HG02642 (cell line): ENCODE data around the gene GPATCH8.
"Not testable (repeated sequence)": the region's sequence is repeated elsewhere in the genome, so short reads cannot be mapped to it uniquely, and the experiment has no call there.

ENCODE experiments used
- ATAC-seq: cut with Tn5 transposase; IDR thresholded peaks from one replicate; pipeline ENCODE4 v1.9.1; 2021; ENCODE audit warnings: mild to moderate bottlenecking; ENCODE audit not compliant: unreplicated experiment, poor library complexity

Gene GPATCH8

DNA sequence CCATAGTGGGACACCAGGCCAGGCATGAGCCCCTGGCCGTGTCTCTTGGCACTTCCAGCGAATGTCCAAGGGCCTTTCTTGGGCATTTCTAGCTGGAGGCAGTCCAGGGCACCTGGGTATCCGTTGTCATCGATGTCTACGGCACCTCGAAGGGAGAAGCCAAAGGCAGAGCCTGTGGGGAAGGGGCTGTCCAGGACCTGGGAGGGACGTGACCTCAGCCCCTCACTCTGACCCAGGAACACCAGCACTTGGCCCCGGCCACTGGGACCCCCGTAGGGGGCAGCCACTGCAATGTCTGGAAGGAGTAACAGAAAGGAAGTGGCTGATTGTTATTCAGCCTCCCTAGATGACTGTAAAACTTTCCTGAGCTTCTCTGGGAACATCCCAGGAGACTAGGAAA is 122.4 kb downstream of the GPATCH8 start:
- ATAC-seq, result no peak

DNA sequence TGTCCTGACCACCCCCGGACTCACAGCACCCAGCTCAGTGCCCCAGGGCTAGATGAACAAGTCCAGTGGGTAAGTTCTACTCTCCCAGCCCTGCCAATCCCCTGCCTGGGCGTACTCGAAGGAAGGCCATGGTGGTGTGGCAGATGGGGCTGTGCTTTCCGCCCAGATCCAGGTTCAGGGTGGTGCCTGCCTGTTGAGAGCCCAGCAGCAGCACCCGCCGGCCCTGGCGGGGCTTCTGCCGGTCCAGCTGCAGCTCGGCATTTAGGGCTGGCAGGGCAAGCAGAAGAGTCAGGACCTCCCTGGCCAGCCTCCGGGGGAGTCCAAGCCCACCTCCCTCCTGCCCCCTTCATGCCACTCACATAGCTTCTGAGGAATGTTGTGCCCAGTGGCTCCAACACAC is 123.3 kb downstream of the GPATCH8 start:
- no peak for ATAC-seq

DNA sequence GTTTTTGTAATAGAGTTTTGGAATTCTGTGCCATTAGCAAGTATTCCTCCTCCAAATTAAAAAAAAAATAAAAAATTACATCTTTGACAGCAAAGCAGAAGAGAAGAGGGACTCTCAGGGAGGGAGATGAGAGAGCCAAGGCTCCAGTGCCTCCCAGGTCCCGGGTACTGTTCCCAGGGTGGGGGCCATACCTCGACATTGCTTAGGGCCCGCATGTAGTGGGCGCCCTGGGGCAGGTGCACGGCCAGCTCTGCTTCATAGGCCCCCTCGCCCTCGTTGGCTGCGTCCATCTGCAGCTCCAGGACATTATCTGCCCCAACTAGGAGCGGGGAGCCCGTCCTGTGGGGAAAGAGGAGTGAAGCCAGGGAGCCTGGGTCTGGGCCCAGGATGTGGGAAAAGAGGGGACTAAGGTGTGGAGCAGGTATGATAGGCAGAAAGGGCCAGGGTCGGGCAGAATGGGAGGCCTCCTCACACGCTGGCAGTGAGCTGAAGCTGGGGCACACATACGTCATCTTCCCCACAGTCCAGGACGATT is 125.0 kb downstream of the GPATCH8 start:
- ATAC-seq, result no peak

DNA sequence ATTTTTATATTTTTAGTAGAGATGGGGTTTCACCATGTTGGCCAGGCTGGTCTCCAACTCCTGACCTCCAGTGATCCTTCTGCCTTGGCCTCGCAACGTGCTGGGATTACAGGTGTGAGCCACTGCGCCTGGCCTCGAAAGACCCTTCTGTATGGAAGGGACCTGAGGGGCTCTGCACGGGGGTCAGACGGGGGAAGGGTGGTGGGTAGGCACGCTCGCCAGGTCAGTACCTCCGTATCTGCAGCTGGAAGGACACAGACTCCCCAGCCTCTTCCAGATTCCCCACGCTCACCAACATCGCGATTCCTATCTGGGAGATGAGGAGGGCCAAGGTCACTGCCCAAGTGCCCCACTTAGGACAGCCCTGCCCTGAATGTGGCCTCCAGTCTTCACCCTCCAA is 126.4 kb downstream of the GPATCH8 start:
- ATAC-seq, result no peak

DNA sequence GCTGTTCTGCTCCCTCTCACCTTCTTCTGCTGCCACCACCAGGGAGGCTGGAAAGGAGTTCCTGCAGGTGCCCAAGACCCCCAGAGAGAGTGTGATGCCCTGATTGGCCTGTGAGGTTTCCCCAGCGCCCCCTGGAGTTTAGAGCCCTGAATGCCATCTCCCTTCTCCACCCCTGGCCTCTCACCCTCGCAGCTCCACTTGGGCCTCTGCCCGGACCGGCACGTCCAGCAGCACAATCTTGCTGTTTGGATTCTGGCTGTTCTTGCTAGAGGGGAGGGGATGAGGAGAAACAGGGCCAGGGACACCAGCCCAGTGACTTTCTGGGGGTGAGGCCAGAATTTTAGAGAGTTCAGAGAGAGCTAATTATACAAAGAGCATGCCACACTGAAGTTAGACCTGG is 127.1 kb downstream of the GPATCH8 start:
- no peak for ATAC-seq

DNA sequence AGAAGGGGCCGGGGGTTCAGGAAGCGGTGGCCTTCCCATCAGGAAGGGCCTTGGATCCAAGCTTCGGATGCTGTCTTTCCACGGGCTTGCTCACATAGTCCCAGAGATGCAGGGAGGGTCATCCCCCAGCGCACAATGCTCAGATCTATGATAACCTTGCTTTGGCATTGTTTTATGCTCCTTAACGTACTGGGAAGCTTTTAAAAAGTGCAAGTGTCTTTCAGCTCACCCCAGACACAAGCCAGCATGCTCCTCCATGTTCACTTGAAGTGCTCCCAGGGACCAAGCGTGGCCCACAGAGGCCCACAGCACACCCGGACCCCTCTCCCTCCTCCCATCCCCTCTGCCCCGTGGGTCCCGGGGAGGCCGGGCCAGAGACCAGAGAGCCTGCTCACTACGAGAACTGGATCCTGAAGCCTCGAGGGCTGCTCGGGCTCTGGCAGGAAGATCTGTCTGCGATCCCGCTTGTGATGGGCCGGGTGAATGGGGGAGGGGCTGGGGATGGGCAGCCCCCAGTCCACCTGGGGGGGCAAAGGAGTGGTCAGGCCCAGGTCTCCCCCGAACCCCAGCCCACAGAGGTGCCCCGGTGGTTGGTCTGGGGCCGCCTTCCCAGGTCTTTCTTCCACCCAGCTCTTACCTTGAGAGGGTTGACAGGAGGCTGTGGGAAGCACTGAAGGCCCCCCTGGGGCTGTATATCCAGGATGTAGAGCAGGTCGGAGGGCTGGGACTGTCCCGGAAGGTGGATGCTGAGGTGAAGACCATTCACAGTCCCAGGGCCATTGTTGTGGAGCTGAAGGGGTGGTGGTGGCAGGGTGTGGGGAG is 127.8 kb downstream of the GPATCH8 start:
- ATAC-seq, result no peak

DNA sequence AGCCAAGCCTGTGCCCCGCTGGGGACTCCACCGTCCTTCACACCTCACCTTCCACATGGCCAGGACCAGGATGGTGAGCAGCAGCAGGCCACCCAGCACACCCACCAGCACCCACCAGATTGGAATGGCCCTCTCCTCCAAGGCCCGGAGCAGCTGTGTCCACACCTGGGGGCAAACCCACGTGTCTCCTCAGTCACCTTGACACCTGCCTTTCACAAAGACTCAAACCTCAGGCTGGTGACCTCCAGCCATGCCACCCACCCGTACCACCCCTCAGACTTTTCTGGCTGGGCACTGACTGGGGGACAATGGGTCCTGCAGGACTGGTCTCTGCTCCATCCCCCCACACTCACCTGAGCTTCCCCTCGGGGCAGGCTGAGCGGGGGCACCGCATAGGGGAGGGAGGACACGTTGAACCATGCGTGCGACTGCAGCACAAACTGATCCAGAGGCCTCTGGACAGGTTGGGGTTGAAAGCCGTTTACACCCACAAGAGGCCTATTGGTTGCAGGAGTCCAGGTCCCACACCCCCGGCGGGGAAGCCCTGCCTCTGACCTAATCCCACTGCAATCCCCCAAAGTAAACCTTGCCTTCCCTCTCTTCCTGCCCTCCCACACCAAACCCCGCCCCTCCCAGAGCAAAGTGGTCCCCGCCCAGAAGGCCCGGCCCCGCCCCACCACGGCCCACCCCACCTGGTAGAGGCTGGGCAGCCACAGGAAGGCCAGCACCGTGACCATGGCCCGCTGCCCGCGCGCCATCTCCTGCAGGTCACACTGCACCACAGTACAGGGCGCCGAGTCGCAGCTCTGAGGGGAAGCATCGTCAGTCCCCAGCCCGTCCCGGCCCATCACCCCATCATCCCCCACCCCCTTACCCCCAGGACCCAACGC is 128.7 kb downstream of the GPATCH8 start:
- ATAC-seq, result no peak

DNA sequence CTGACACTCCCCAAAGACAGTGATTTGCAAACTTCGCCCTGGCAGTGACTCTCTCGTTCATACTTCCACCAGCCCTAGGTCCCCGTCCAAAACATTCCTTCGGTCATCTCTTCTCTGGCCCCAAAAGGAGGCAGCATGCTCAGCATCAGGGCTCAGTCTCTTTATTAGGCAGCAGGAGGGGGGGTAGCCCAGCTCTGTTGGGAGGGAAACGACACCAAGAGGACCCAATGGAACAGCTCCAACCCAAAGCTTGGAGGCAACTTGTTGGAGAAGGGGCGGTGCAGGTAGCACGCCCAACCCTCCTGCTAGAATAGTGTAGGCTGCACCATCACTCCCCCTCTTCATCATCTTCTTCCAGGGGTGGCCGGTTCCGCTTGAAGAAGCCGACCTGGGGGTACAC is 131.2 kb downstream of the GPATCH8 start:
- ATAC-seq, result no peak

DNA sequence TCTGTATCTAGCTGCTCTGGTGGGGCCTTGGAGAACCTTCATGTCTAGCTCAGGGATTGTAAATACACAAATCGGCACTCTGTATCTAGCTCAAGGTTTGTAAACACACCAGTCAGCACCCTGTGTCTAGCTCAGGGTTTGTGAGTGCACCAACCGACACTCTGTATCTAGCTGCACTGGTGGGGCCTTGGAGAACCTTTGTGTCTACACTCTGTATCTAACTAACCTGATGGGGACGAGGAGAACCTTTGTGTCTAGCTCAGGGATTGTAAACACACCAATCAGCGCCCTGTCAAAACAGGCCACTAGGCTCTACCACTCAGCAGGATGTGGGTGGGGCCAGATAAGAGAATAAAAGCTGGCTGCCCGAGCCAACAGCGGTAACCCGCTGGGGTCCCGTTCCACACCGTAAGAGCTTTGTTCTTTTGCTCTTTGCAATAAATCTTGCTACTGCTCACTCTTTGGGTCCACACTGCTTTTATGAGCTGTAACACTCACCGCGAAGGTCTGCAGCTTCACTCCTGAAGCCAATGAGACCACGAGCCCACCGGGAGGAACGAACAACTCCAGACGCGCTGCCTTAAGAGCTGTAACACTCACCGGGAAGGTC is 133.7 kb downstream of the GPATCH8 start:
- ATAC-seq, result not testable (repeated sequence)

DNA sequence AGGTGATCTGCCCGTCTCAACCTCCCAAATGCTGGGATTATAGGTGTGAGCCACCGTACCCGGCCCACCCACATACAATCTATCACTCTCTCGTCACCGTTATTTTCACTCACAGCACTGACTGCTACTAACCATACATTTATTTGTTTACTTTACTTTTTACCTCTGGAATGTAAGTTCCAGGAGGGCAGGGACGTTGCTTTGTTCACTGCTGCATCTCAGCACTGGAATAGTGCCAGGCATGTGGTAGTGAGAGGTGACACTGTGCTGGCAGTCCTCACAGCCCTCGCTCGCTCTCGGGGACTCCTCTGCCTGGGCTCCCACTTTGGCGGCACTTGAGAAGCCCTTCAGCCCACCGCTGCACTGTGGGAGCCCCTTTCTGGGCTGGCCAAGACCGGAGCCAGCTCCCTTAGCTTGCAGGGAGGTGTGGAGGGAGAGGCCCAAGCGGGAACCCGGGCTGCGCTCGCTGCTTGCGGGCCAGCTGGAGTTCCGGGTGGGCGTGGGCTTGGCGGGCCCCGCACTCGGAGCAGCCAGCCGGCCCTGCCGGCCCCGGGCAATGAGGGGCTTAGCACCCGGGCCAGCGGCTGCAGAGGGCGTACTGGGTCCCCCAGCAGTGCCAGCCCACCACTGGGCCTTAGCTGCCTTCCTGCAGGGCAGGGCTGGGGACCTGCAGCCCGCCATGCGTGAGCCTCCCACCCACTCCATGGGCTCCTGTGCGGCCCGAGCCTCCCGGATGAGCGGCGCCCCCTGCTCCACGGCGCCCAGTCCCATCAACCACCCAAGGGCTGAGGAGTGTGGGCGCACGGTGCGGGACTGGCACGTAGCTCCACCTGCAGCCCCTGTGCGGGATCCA is 134.6 kb downstream of the GPATCH8 start:
- not testable (repeated sequence) for ATAC-seq

DNA sequence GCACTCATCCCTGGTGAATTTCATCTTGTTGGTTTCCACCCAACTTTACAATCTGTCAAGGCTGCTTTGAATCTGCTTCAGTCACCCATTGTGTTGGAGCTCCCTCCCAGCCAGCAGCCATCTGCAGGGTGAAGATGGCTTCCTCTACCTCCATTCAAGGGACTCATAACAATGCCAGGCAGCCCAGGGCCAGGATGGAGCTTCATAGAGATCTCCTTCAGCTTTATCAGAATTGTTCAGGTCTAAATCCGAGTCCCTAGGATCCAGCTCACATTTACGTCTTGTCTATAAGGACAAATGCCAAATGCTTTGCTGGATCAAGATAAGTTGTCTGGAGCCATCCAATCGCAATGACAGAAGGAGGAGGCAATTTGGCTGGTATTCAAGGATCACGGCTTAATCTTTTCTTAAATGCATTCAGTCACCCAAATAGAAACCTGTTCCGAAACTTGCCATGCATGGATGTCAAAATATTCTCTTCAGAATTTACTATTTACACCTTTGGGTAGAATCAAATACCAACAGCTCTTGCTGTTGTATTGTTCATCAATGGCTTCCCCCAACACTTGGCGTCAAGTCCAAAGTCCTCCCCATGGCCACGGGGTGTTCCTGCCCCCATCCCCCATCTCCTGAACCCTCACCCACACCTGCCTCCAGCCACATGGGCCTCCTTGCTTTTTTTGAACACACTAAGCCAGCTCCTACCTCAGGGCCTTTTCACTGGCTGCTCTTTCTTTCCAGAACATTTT is 135.8 kb downstream of the GPATCH8 start:
- ATAC-seq, result no peak

DNA sequence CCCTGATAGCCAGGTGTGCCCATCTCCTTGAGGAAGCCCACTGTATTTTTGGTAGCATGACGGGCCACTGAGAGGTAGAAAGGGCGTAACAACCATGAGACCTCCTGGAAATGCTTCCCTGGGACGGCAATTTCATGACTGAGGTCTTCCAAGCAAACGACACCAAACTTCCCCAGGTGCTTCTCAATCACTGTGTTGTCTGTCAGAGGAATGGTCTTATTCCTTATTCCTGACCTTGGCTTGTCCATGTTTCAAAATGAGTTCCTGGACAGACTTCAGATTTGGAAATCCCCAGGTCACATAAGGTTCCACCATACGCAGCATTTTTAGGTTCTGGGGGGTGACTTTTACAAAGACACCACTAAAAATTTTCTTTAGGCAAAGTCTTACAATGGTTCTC is 138.2 kb downstream of the GPATCH8 start:
- not testable (repeated sequence) for ATAC-seq

DNA sequence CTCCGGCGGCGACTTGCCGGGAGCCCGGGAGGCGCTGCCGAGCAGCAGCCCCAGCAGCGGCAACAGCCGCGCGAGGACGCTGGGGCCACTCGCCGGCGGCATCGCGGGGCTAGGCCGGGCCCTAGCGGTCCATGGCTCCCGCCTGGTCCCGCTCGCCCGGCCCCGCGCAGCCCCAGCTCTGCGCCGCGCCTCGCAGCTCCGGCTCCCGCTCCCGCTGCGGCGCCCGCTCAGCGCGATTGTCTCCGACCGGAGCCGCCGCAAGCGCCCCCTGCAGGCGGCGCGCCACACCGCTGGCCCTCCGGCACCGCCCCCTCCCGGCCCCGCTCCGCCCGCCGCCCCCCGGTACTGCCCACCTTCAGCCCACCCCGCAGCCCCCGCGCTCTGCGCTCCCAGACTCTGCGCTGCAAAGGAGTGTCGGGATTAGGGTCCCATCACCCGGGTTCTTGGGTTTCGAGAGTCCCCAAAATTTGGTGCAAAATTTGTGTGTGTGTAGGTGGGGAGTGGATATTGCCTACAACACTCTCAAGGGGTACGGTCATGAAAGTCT is 139.5 kb downstream of the GPATCH8 start, which contains the start of gene FAM171A2:
Gene FAM171A2 (minus strand): TSS at position 241 of the 547 bp plus-strand sequence. CDS start 139 bp downstream, at position 102.
- peak; percentile 67 for ATAC-seq

DNA sequence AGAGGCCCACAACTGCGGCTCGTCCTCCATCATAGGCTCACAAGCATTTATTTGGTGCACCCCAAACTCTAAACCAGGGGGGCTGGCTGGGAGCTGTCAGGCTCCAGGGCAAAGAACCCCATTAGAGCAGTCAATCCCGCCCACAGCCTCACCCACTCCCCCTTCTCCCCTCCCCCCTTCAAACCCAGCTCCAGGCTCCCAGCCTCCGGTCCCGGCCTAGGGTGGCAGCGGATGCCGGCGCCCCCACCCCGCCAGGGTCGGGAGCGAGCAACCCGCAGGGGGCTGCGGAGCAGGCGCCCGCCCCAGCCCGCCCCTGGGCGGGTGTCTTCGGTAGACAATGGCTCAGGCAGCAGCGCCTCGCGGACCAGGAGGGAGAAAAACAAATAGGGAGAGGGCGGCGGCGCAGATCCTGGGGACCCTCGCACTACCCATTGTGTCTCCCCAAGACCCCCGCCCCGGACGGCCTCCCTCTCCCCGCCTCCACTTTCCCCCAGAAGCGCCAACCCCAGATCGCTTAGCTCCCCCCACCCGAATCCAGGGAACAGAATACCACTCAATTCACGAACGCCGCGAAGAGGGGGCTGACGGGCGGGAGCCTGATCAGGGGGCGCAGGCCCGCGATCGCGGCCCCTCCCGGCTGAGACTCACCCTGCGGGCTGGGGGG is 140.1 kb downstream of the GPATCH8 start:
- peak; percentile 20 for ATAC-seq

DNA sequence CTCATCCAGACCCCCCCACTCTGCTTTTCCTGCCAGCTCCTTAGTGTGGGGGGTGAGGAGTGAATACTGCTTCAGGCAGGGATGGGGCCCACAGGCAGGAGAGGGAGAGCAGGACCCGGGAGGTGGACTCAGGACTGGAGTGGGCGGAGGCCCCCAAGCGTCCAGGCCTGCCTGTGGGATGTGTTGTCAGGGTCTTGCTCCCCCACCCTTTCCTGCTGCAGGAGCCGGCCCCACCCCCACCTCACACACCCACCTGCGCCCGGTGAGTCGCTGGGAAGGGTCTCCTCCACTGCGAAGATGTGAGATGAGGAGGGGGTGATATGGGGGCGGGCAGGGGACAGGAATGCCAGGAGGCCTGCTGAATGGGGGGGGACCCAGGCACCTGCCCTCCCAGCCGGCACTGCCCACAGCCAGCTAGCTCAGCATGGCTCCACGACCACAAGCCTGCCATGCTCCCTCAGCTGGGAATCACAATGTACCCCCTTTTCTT is 140.7 kb downstream of the GPATCH8 start:
- no peak for ATAC-seq

DNA sequence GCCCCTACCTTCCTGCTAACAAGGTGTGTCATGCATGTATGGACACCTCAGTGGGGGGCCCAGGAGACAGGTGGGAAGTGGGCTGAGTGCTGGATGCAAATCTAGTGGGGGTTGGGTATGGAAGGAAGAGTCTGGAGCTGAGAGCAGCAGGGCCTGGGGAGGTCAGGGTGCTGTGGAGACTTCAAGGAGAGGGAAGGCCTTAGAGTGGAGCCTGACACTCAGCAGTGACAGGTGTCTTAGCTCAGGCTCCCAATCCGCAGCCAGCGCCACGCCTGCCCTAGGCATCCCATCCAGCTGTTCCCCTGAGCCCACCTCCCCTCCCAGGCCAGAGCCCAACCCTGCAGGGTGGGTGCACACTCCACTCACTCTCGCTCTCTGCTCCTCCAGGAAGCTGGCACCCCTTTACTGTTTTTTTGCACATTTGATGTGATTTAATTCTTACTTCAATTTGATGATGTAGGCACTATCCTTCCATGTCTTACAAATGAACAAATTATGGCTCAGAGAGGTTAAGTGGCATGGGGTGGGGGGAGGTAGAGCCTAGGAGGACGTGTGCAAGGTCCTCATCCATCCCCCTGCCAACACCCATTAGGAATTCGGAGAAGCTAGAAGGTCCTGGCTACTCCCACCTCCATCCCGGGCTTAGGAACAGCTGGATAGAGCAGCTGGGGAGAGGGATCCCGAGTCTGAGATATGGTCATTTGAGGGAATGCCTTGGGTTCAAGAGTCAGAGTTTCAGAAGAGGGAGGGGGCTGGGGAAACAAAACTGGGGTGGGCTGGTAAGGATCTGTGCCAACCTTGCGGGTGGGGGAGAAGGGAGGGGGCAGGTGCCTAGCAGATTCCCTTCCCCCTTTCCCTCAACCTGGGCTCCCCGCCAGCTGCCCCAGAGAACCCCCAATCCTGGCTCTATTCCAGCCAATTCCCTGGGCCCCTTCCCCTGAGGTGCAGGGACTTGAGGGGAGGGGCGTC is 141.6 kb downstream of the GPATCH8 start:
- no peak for ATAC-seq

DNA sequence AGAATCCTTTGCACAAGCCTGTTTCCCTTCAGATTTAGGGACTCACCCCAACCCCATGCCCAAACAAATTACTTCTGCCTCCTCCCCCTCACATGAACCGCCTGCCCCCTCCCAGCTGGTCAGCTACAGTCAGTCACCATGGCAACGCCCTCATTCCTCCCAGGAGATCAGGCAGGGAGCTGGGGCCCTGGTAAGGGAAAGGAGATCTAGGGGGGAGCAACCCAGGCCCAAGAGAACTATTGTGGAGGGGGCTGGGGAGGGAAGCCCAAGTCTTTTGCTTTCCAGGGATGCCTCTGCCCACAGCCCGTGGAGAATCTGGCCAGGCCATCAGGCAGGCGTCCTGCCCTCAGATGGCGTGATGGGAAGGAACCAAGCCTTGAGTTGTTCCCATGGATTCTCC is 142.4 kb downstream of the GPATCH8 start:
- ATAC-seq, result no peak
